ENCODE data around the gene MARS1.
"Not testable (repeated sequence)": the region's sequence is repeated elsewhere in the genome, so short reads cannot be mapped to it uniquely, and the experiment has no call there.

Gene MARS1

GRCh38 chr12:57514246-57514645 lies 26.4 kb downstream of the MARS1 start:
- in situ Hi-C loops (cut with MboI; ENCODE audit: low sequenced_read_pairs) = not testable (repeated sequence)

DNA sequence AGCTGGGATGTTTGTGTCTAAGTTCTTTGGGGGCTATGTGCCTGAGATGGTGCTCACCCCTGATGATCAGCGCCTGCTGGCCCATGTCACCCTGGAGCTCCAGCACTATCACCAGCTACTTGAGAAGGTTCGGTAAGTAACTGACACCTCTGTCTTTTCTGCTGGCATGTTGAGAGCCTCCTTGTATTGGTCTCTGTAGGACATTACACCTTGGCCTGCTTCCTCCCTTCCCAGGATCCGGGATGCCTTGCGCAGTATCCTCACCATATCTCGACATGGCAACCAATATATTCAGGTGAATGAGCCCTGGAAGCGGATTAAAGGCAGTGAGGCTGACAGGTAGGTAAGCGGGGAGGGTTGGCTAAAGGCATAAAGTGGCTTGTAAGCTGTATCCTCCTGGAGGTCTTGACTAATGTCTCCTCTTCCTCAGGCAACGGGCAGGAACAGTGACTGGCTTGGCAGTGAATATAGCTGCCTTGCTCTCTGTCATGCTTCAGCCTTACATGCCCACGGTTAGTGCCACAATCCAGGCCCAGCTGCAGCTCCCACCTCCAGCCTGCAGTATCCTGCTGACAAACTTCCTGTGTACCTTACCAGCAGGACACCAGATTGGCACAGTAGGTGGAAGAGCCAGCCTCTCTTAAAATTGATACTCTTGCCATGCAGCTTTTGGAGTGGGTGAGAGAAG lies 27.0 kb downstream of the MARS1 start:
- in situ Hi-C loops (cut with MboI; ENCODE audit: low sequenced_read_pairs) = no loop called here

DNA sequence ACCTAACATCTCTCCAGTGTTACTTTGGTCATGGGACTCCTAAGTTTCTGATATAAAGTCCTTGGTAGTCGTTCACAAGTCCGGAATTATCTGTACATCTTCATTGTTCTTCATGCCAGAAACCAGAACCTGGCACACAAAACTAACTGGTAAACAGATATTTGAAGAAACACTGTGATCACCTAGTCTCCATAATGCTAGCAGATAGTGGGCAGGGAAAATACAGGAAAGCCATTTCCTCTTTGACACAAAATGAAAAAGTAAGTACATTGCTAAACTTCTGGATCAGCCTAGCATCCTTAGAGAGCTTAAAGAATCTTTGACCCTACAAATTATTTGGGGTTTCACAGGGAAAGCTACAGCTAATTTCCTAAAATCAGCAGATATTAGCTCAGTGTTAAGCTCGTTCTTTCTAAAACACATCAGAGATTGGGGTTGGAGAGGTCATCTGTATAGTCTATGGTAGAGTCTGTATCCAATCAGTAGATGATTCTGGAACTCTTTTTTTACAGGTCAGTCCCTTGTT lies 27.6 kb downstream of the MARS1 start:
- in situ Hi-C loops (cut with MboI; ENCODE audit: low sequenced_read_pairs) = no loop called here

GRCh38 chr12:57515934-57516541 lies 28.2 kb downstream of the MARS1 start:
- in situ Hi-C loops (cut with MboI; ENCODE audit: low sequenced_read_pairs) = no loop called here

- in situ Hi-C loops (cut with MboI; ENCODE audit: low sequenced_read_pairs) = no loop called here
Observed at GRCh38 chr12:57516617-57517153, 28.8 kb downstream of the MARS1 start.

DNA sequence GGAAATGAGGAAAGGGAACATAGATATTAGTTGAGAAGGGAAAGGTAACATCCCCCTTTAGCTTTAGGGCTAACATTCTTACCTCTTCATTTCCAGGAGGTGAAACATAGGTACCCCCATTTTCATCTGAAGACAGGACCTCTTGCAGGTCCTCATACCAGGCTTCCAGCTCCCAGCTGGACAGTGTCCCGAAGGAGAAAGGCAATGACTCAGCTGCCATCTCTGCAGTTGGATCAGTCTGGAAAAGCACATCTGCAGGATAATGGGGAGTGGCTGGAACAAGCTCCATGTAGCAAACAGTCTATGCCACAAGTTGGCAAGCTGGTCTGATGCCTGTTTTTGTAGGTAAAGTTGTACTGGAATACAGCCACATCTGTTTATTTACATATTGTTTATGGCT lies 29.3 kb downstream of the MARS1 start:
- in situ Hi-C loops (cut with MboI; ENCODE audit: low sequenced_read_pairs) = no loop called here

DNA sequence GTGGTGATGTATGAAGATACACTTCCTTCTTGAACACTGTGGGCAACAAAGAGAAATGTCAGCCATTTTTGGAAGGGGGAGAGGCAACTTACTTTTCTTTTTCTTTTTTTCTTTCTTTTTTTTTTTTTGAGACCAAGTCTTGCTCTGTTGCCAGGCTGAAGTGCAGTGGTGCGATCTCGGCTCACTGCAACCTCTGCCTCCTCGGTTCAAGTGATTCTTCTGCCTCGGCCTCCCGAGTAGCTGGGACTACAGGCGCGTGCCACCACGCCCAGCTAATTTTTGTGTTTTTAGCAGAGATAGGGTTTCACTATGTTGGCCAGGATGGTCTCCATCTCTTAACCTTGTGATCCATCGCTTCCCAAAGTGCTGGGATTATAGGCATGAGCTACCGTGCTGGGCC lies 29.9 kb downstream of the MARS1 start:
- in situ Hi-C loops (cut with MboI; ENCODE audit: low sequenced_read_pairs) = not testable (repeated sequence)

DNA sequence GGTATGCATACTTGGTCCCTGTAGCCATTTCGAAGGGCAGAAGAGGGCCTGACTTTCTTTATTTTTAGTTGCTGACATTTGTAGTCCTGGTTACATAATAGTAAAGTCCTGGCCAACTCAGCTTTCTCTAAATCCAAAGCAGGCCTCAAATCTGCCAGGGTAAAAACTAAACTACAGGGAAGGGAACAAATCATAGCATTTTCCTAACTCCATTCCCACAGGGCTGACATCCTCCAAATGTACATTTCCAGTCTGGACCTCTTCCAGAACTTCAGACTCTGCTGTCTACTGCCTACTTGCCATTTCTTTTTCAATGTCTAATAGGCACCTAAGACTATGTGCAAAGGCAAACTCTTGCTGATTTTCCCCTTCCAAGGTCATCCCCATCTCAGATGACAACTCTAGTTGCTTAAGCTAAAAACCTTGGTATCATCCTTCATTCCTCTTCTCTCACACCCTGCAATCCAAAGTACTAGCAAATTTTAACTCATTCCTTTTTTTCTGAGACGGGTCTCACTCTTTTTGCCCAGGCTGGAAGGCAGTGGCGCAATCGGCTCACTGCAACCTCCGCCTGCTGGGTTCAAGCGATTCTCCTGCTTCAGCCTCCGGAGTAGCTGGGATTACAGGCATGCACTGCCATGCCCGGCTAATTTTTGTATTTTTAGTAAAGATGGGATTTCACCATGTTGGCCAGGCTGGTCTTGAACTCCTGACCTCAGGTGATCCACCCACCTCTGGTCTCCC lies 30.5 kb downstream of the MARS1 start:
- in situ Hi-C loops (cut with MboI; ENCODE audit: low sequenced_read_pairs) = no loop called here

GRCh38 chr12:57518920-57519795 lies 31.3 kb downstream of the MARS1 start:
- in situ Hi-C loops (cut with MboI; ENCODE audit: low sequenced_read_pairs) = no loop called here

DNA sequence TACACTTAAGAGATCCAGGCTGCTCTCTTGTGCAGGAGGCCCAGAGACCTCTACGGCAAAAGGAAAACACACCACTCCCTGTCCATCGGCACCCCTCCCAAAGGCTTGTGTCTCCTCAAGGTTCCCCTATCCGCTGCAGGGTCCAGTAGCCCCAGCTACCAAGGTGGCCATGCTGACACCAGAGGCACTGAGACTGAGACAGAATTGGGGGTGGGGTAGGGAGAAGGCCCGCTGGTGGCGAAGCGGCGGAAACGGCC lies 31.9 kb downstream of the MARS1 start:
- in situ Hi-C loops (cut with MboI; ENCODE audit: low sequenced_read_pairs) = no loop called here

DNA sequence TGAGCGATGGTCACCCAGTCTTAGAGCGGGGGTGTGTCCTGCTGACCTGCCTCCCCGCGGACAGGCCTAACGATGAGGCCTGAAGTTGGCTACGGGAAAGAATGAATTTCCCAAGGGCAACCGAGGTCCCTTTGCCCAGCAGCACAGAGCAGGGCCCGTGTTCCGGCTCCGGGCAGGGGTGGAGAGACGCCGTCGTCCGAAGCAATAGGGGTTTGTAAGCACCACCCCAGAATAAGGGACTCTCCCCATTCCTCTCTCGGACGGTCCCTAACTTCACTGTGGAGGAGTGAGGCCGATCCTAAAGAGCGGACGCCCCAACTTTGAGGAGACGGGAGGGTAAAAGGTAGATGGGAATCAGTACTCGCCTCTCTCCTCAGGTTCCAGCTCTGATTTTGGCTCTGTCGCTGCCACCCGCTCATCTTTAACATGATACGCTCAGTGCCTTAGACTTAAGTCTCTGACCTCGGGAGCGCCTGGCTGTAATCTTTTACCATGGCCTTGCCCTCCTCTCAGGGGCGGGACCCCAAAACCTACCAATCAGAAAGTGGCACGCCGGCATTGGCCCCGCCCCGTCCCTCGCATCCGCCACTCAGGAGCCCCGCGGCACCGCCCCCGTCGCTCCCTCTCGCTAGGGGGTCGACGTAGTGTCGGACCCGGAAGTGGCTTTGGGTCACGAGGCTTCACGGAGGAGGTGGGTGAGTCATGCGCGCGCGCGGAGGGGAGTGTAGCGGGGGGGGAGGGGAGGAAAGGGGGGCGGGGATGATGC lies 32.4 kb downstream of the MARS1 start, which contains the start of gene DDIT3:
Gene DDIT3, minus strand, starts transcription at position 462 of the 766 bp plus-strand sequence. CDS start 3,108 bp downstream, outside the sequence.
- in situ Hi-C loops (cut with MboI; ENCODE audit: low sequenced_read_pairs) = no loop called here

- in situ Hi-C loops (cut with MboI; ENCODE audit: low sequenced_read_pairs) = no loop called here
Observed at GRCh38 chr12:57521525-57522010, 33.7 kb downstream of the MARS1 start.

DNA sequence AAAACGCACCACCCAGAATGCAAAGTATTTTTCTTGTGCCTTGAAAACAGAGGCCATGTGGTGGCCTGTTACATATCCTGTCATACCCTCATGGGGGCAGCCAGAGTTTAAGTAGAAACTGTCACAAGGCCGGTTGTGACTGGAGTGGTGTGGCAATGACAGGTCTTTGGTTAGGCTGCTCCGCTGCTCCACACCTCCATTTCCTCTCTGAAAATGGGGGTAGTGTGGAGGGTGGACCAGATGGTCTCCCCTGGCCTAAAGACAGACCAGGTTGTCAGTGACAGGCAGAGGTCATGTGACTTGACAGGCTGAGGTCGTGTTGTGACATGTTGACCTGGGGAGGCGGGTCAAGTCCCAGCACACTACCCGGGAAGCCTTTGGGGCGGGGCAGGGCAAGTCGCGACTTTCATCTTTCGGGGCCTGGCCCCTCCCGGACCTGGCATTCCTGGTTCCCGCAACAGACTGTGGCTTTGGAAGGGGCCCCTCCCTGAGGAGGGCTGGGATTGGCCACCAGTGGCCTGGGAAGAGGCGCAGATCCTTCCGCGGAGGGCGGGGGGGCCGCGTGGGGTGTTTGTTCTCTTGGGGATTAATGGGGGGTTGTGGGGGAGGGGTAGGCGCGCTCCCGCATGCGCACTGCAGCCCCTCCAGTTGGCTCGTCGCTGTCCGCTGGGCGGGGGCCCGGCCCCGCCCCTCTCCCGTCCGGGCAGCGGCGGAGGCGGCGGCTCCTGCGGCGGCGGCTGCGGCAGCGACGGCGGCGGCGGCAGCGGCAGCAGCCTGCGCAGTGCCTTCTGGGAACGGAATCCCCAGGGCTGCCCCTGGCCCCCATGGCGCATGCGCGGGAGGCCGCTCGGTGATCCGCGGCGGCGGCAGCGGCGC lies 34.4 kb downstream of the MARS1 start, which contains the start of gene MBD6:
Gene MBD6, plus strand, starts transcription at position 814 of the 876 bp plus-strand sequence. CDS start 1,480 bp downstream, outside the sequence.
- in situ Hi-C loops (cut with MboI; ENCODE audit: low sequenced_read_pairs) = no loop called here

- in situ Hi-C loops (cut with MboI; ENCODE audit: low sequenced_read_pairs) = no loop called here
Observed at GRCh38 chr12:57522887-57523705, 35.2 kb downstream of the MARS1 start.

GRCh38 chr12:57523706-57524614 lies 36.1 kb downstream of the MARS1 start:
- in situ Hi-C loops (cut with MboI; ENCODE audit: low sequenced_read_pairs) = no loop called here

GRCh38 chr12:57524814-57525614 lies 37.1 kb downstream of the MARS1 start:
- in situ Hi-C loops (cut with MboI; ENCODE audit: low sequenced_read_pairs) = no loop called here

All from HL-60/S4 treated with phorbol 12-myristate 13-acetate at 8.2 ng/mL for 4 days and 3 days (cell line).